H1 (cell line): ENCODE measurements around the gene KRAS.

Experiments
- CREB1 ChIP-seq: IDR thresholded peaks from 2 replicates; pipeline ENCODE4 v1.6.1; 2012; ENCODE audit warnings: inconsistent platforms
- POLR2A ChIP-seq, 2 experiments: IDR thresholded peaks; 1 replicate in 1 of 2; 2 replicates in 1 of 2; pipeline ENCODE4 v1.6.1; 2011; ENCODE audit warnings: low read depth in 2 of 2, low read length in 2 of 2, mild to moderate bottlenecking in 2 of 2; ENCODE audit errors: control extremely low read depth in 1 of 2
- POLR2AphosphoS5 ChIP-seq: IDR thresholded peaks from 2 replicates; pipeline ENCODE4 v1.6.1; 2011; ENCODE audit warnings: low read depth, low read length
- TBP ChIP-seq: IDR thresholded peaks from 2 replicates; pipeline ENCODE4 v1.6.1; 2011; ENCODE audit warnings: low read depth, low read length, improper control_type of control experiment
- TF ChIP-seq, protein P1 (sequence below), 3 experiments: IDR thresholded peaks; 1 replicate in 2 of 3; 2 replicates in 1 of 3; pipeline versions ENCODE4 v1.5.1 to v1.6.1; 2011; ENCODE audit warnings: low read length in 3 of 3, mild to moderate bottlenecking in 3 of 3, inconsistent platforms in 2 of 3, low read depth in 1 of 3, moderate library complexity in 1 of 3; ENCODE audit not compliant: insufficient read depth in 1 of 3; ENCODE audit errors: control extremely low read depth in 1 of 3
- TF ChIP-seq, protein P2 (sequence below): IDR thresholded peaks from 2 replicates; pipeline ENCODE4 v1.6.1; 2012; ENCODE audit warnings: inconsistent platforms
- TF ChIP-seq, protein P3 (sequence below): IDR thresholded peaks from 2 replicates; pipeline ENCODE4 v1.6.1; 2012; ENCODE audit warnings: low read length, inconsistent platforms

- TF ChIP-seq POLR2A (IDR thresholded peaks at IDR 0.05; ENCODE audit: control extremely low read depth in 1 of 2, low read depth in 2 of 2, low read length in 2 of 2) (no peak), CREB1 (no peak), TBP (no peak), POLR2AphosphoS5 (no peak)
- TF ChIP-seq, protein P1, sequence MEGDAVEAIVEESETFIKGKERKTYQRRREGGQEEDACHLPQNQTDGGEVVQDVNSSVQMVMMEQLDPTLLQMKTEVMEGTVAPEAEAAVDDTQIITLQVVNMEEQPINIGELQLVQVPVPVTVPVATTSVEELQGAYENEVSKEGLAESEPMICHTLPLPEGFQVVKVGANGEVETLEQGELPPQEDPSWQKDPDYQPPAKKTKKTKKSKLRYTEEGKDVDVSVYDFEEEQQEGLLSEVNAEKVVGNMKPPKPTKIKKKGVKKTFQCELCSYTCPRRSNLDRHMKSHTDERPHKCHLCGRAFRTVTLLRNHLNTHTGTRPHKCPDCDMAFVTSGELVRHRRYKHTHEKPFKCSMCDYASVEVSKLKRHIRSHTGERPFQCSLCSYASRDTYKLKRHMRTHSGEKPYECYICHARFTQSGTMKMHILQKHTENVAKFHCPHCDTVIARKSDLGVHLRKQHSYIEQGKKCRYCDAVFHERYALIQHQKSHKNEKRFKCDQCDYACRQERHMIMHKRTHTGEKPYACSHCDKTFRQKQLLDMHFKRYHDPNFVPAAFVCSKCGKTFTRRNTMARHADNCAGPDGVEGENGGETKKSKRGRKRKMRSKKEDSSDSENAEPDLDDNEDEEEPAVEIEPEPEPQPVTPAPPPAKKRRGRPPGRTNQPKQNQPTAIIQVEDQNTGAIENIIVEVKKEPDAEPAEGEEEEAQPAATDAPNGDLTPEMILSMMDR (IDR thresholded peaks at IDR 0.05; ENCODE audit: control extremely low read depth in 1 of 3, insufficient read depth in 1 of 3, low read depth in 1 of 3, low read length in 3 of 3), result no peak
- TF ChIP-seq, protein P2, sequence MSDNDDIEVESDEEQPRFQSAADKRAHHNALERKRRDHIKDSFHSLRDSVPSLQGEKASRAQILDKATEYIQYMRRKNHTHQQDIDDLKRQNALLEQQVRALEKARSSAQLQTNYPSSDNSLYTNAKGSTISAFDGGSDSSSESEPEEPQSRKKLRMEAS, result no peak
- TF ChIP-seq, protein P3, sequence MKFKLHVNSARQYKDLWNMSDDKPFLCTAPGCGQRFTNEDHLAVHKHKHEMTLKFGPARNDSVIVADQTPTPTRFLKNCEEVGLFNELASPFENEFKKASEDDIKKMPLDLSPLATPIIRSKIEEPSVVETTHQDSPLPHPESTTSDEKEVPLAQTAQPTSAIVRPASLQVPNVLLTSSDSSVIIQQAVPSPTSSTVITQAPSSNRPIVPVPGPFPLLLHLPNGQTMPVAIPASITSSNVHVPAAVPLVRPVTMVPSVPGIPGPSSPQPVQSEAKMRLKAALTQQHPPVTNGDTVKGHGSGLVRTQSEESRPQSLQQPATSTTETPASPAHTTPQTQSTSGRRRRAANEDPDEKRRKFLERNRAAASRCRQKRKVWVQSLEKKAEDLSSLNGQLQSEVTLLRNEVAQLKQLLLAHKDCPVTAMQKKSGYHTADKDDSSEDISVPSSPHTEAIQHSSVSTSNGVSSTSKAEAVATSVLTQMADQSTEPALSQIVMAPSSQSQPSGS, result no peak
These were observed 64.5 kb downstream of the KRAS start for GRCh38 chr12:25186038-25186787.
